Endothelial cell of umbilical vein (primary cell): ENCODE data around the gene CMIP. TPM values are rescaled to one million over a fixed set of nuclear protein-coding genes. Genes with fewer than 3 reads are reported as not detected.

Experiments used
- BruUV-seq: library from RNA; stranded (reverse); fragments of 400-500 nt; replicated peaks from 2 replicates; lab custom pipeline; 2021; lab: Mats Ljungman, UMichigan
- CTCF ChIA-PET: fragments of 300-600, 350-600 bp; sonication (Branson Sonifier 250); formaldehyde crosslinking; loops from one replicate; lab custom pipeline; 2021; ENCODE audit warnings: antibody characterized with exemption, inconsistent platforms; lab: Charles Lee
- POLR2A ChIA-PET: fragments of 300-600, 350-600 bp; sonication (Branson Sonifier 250); formaldehyde crosslinking; loops from one replicate; lab custom pipeline; 2021; ENCODE audit warnings: antibody characterized with exemption, inconsistent platforms; lab: Charles Lee
- DNase-seq: peaks from one replicate; pipeline ENCODE4 v3.0.0-alpha.2; 2011; ENCODE audit warnings: low read depth, low spot score
- FAIRE-seq: peaks from 2 replicates; lab custom pipeline; 2011; peaks lifted over from hg19 to GRCh38; lab: Jason Lieb, UNC
- H2AFZ ChIP-seq: 2 replicates; pipeline ENCODE4 v1.6.0; 2012; ENCODE audit warnings: low read depth, low read length, control low read depth, inconsistent platforms
- H3K27ac ChIP-seq: 2 replicates; pipeline ENCODE4 v1.5.1; 2011; ENCODE audit warnings: low read depth, mild to moderate bottlenecking, control low read depth, low read length, moderate library complexity; ENCODE audit not compliant: insufficient read depth
- H3K27me3 ChIP-seq, 2 experiments: 2 replicates each; pipeline versions ENCODE4 v1.6.0 to v1.6.1; 2011; ENCODE audit warnings: low read length in 2 of 2, mixed read lengths in 1 of 2; ENCODE audit not compliant: control insufficient read depth in 2 of 2, insufficient read depth in 2 of 2
- H3K36me3 ChIP-seq, 2 experiments: 2 replicates in 1 of 2; 3 replicates in 1 of 2; pipeline ENCODE4 v1.5.1; 2011; ENCODE audit warnings: low read length in 2 of 2, mild to moderate bottlenecking in 1 of 2, moderate library complexity in 1 of 2; ENCODE audit not compliant: control insufficient read depth in 2 of 2, insufficient read depth in 2 of 2; ENCODE audit errors: extremely low read depth in 1 of 2
- H3K4me1 ChIP-seq: 3 replicates; pipeline ENCODE4 v1.5.1; 2011; ENCODE audit warnings: mild to moderate bottlenecking, low read length; ENCODE audit not compliant: control insufficient read depth, insufficient read depth; ENCODE audit errors: extremely low read depth
- H3K4me2 ChIP-seq: 2 replicates; pipeline ENCODE4 v1.6.1; 2011; ENCODE audit warnings: low read length, control low read depth, mixed read lengths; ENCODE audit not compliant: insufficient read depth
- H3K4me3 ChIP-seq, 3 experiments: fragments of 200-600 bp in 1 of 3; sonication (generic), shearing (Covaris generic) in 1 of 3; replicated peaks in 1 of 3; 2 replicates each; pipeline ENCODE4 v1.5.1; 2011 to 2016; ENCODE audit warnings: control low read depth in 3 of 3, low read length in 3 of 3, mild to moderate bottlenecking in 2 of 3, inconsistent platforms in 1 of 3, low read depth in 1 of 3, moderate library complexity in 1 of 3; ENCODE audit not compliant: insufficient read depth in 1 of 3
- H3K79me2 ChIP-seq: 2 replicates; pipeline ENCODE4 v1.6.0; 2012; ENCODE audit warnings: low read length, inconsistent platforms; ENCODE audit not compliant: control insufficient read depth, insufficient read depth
- H3K9ac ChIP-seq: replicated peaks from 2 replicates; pipeline ENCODE3; 2011; ENCODE audit warnings: low read length, control low read depth; ENCODE audit not compliant: insufficient read depth; ENCODE audit errors: extremely low read depth
- H3K9me1 ChIP-seq: replicated peaks from 3 replicates; pipeline ENCODE4 v1.6.0; 2011; ENCODE audit warnings: mild to moderate bottlenecking, low read length; ENCODE audit not compliant: control insufficient read depth, insufficient read depth; ENCODE audit errors: extremely low read depth
- H3K9me3 ChIP-seq: replicated peaks from 2 replicates; pipeline ENCODE4 v1.5.1; 2012; ENCODE audit warnings: low read length, inconsistent platforms; ENCODE audit not compliant: control insufficient read depth, insufficient read depth
- H4K20me1 ChIP-seq: replicated peaks from 2 replicates; pipeline ENCODE3; 2011; ENCODE audit warnings: mild to moderate bottlenecking, low read length; ENCODE audit not compliant: control insufficient read depth, insufficient read depth; ENCODE audit errors: extremely low read depth
- CTCF ChIP-seq, 2 donors: IDR thresholded peaks; 1 replicate in 1 of 2; 2 replicates in 1 of 2; pipeline ENCODE4 v1.5.1; 2011; ENCODE audit warnings: low read length in 2 of 2, mild to moderate bottlenecking in 2 of 2, moderate library complexity in 2 of 2, control low read depth in 1 of 2, inconsistent platforms in 1 of 2, low read depth in 1 of 2; ENCODE audit not compliant: insufficient read depth in 1 of 2; ENCODE audit errors: extremely low read depth in 1 of 2
- EZH2 ChIP-seq: IDR thresholded peaks from 2 replicates; pipeline ENCODE4 v1.6.1; 2012; ENCODE audit warnings: borderline replicate concordance, low read depth, mild to moderate bottlenecking, moderate library complexity, low read length, inconsistent platforms; ENCODE audit not compliant: severe bottlenecking
- FOS ChIP-seq: IDR thresholded peaks from 2 replicates; pipeline ENCODE4 v1.6.1; 2011; ENCODE audit warnings: mild to moderate bottlenecking, low read length, moderate library complexity, borderline replicate concordance; ENCODE audit not compliant: insufficient read depth
- GATA2 ChIP-seq: IDR thresholded peaks from 2 replicates; pipeline ENCODE4 v1.7.0; 2011; ENCODE audit warnings: low read depth, mild to moderate bottlenecking, moderate library complexity, mixed read lengths, low read length; ENCODE audit not compliant: insufficient read length, insufficient read depth
- JUN ChIP-seq: IDR thresholded peaks from 2 replicates; pipeline ENCODE4 v1.6.1; 2011; ENCODE audit warnings: borderline replicate concordance, low read depth; ENCODE audit not compliant: insufficient read length, insufficient read depth
- MAX ChIP-seq: IDR thresholded peaks from 2 replicates; pipeline ENCODE4 v1.6.1; 2011; ENCODE audit not compliant: insufficient read depth, insufficient read length
- MYC ChIP-seq: IDR thresholded peaks from one replicate; pipeline ENCODE4 v1.6.1; 2011; ENCODE audit warnings: mild to moderate bottlenecking, low read depth, low read length
- POLR2A ChIP-seq: IDR thresholded peaks from 2 replicates; pipeline ENCODE4 v1.6.1; 2012; ENCODE audit warnings: low read depth, mild to moderate bottlenecking, control low read depth, low read length
- POLR2AphosphoS5 ChIP-seq: IDR thresholded peaks from 2 replicates; pipeline ENCODE4 v1.6.1; 2012; ENCODE audit warnings: low read depth, mild to moderate bottlenecking, control low read depth, low read length, moderate library complexity; ENCODE audit not compliant: insufficient read depth
- dilution Hi-C: fragments of 300-500 bp; cut with MboI; formaldehyde crosslinking; loops from one replicate; pipeline ENCODE4 v1.15.0; 2019; ENCODE audit warnings: low sequenced_read_pairs; ENCODE audit not compliant: extremely low pct_ligation_motif_present
- intact Hi-C: fragments of 100-400 bp; cut with micrococcal nuclease; formaldehyde crosslinking; loops from one replicate; pipeline ENCODE4 v1.10.0; 2022
- polyA plus RNA-seq, 4 experiments: library from polyadenylated mRNA; depleted of rRNA in 3 of 4; stranded (reverse) in 3 of 4; unstranded in 1 of 4; fragments of >200 nt; gene quantifications; 2 replicates each; pipeline versions ENCODE4 v1.2.1 to v1.2.3, GENCODE V29; 2011 to 2012; ENCODE audit warnings: missing spikeins in 1 of 4
- total RNA-seq: library from RNA; stranded (reverse); gene quantifications from 2 replicates; pipeline ENCODE4 v1.2.3, GENCODE V29; 2021

Gene CMIP
- total and polyA plus RNA-seq, 2 donors (not counting 3 experiments of a cell fraction or from before 2014, with no cell fraction given), result 29.0 to 101 TPM

- no peak for TF ChIP-seq MYC
- no peak for TF ChIP-seq FOS
- TF ChIP-seq POLR2AphosphoS5, result no peak
- no peak for TF ChIP-seq POLR2A
- Histone ChIP-seq H3K4me3 (no peak overlapping the region), H3K4me2 (no peak overlapping the region), H3K9ac (no peak overlapping the region), H3K27ac (no peak overlapping the region), H3K9me1 (no peaks in the 10 kb centered on the region), H2AFZ (no peak overlapping the region), H3K79me2 (peaks cover 13% of the 10 kb centered on the region), H3K27me3 (no peaks in the 10 kb centered on the region), H3K4me1 (no peaks in the 10 kb centered on the region), H3K36me3 (no peaks in the 10 kb centered on the region), H4K20me1 (no peaks in the 10 kb centered on the region), H3K9me3 (no peaks in the 10 kb centered on the region)
- ChIA-PET CTCF (no interaction called here), POLR2A (no interaction called here)
- dilution Hi-C loops (no loop called here), intact Hi-C loops (no loop called here)
- DNase-seq (no peak), FAIRE-seq (no peak)
- no TSS peak for BruUV-seq
Measured at GRCh38 chr16:81575307-81575706, 130.7 kb downstream of the CMIP start.

- H3K79me2 ChIP-seq, result peaks cover 13% of the 10 kb centered on the region
- H4K20me1 ChIP-seq, result no peaks in the 10 kb centered on the region
- H3K9me1 ChIP-seq, result no peaks in the 10 kb centered on the region
- ChIA-PET CTCF (no interaction called here), POLR2A (no interaction called here)
- H3K9me3 ChIP-seq, result no peaks in the 10 kb centered on the region
- intact Hi-C loops, result no loop called here
- FAIRE-seq, result no peak
- H3K27me3 ChIP-seq, result no peaks in the 10 kb centered on the region
- H3K4me3 ChIP-seq, result no peak overlapping the region
- H3K9ac ChIP-seq, result no peak overlapping the region
- H3K4me1 ChIP-seq, result no peaks in the 10 kb centered on the region
- TF ChIP-seq FOS (no peak), EZH2 (no peak), GATA2 (no peak), JUN (no peak), CTCF (IDR thresholded peaks at IDR 0.05; ENCODE audit: extremely low read depth in 1 of 2, insufficient read depth in 1 of 2, low read depth in 1 of 2, low read length in 2 of 2) (no peak), POLR2AphosphoS5 (no peak), POLR2A (no peak), MAX (no peak), MYC (no peak)
- no peak for DNase-seq
- dilution Hi-C loops, result no loop called here
- no peaks in the 10 kb centered on the region for H3K36me3 ChIP-seq
- BruUV-seq, result no TSS peak
- H3K4me2 ChIP-seq, result no peak overlapping the region
- H2AFZ ChIP-seq, result no peak overlapping the region
- H3K27ac ChIP-seq, result no peak overlapping the region
Measured at GRCh38 chr16:81575834-81576233, 131.2 kb downstream of the CMIP start.
